CD14-positive monocyte (primary cell): ENCODE results near the gene ARHGEF16. TPM values are rescaled to one million over a fixed set of nuclear protein-coding genes. Genes with fewer than 3 reads are reported as not detected.

Experiments
- DNase-seq, 3 donors: peaks; one replicate each; pipeline ENCODE4 v3.0.0-alpha.2; 2011 to 2022
- H2AFZ ChIP-seq: 2 replicates; pipeline ENCODE4 v1.6.0; 2012; ENCODE audit warnings: mild to moderate bottlenecking, low read depth, low read length, inconsistent platforms; ENCODE audit not compliant: insufficient read depth, poor library complexity, severe bottlenecking
- H3K27ac ChIP-seq, 2 donors: 1 replicate in 1 of 2; 2 replicates in 1 of 2; pipeline ENCODE4 v1.5.1; 2012 to 2013; ENCODE audit warnings: low read length in 2 of 2, control low read depth in 1 of 2, inconsistent platforms in 1 of 2, low read depth in 1 of 2, mild to moderate bottlenecking in 1 of 2
- H3K27me3 ChIP-seq, 2 donors: one replicate each; pipeline versions ENCODE4 v1.6.0 to v1.6.1; 2011 to 2013; ENCODE audit warnings: low read length in 2 of 2; ENCODE audit not compliant: control insufficient read depth in 2 of 2, insufficient read depth in 2 of 2
- H3K36me3 ChIP-seq, 2 donors: replicated peaks in 1 of 2; 1 replicate in 1 of 2; 2 replicates in 1 of 2; pipeline versions ENCODE4 v1.5.1 to v1.6.1; 2012 to 2013; ENCODE audit warnings: low read length in 2 of 2, control low read depth in 1 of 2, inconsistent platforms in 1 of 2, mild to moderate bottlenecking in 1 of 2; ENCODE audit not compliant: insufficient read depth in 2 of 2, control insufficient read depth in 1 of 2
- H3K4me1 ChIP-seq, 2 donors: 1 replicate in 1 of 2; 2 replicates in 1 of 2; pipeline versions ENCODE4 v1.5.1 to v1.6.1; 2012 to 2013; ENCODE audit warnings: low read length in 2 of 2, control low read depth in 1 of 2, inconsistent platforms in 1 of 2, mild to moderate bottlenecking in 1 of 2, moderate library complexity in 1 of 2; ENCODE audit not compliant: insufficient read depth in 2 of 2, control insufficient read depth in 1 of 2
- H3K4me2 ChIP-seq: replicated peaks from 2 replicates; pipeline ENCODE3; 2012; ENCODE audit warnings: low read length, moderate library complexity, mild to moderate bottlenecking; ENCODE audit not compliant: poor library complexity, severe bottlenecking; ENCODE audit errors: extremely low read depth
- H3K4me3 ChIP-seq, 3 experiments: fragments of 200-600 bp in 1 of 3; sonication (generic) in 1 of 3; replicated peaks in 1 of 3; 1 replicate in 2 of 3; 2 replicates in 1 of 3; pipeline ENCODE4 v1.5.1; 2011 to 2013; ENCODE audit warnings: low read length in 3 of 3, mild to moderate bottlenecking in 3 of 3, control low read depth in 2 of 3, low read depth in 2 of 3, inconsistent platforms in 1 of 3, moderate library complexity in 1 of 3
- H3K79me2 ChIP-seq: 2 replicates; pipeline ENCODE4 v1.6.0; 2012; ENCODE audit warnings: mild to moderate bottlenecking, control low read depth, inconsistent platforms, low read length, moderate library complexity; ENCODE audit not compliant: insufficient read depth
- H3K9ac ChIP-seq: 2 replicates; pipeline ENCODE4 v1.6.0; 2017; ENCODE audit warnings: low read length, mild to moderate bottlenecking; ENCODE audit not compliant: insufficient read depth, poor library complexity, severe bottlenecking
- H3K9me3 ChIP-seq, 2 donors: replicated peaks in 1 of 2; 1 replicate in 1 of 2; 2 replicates in 1 of 2; pipeline versions ENCODE4 v1.5.1 to v1.6.1; 2012 to 2013; ENCODE audit warnings: low read length in 2 of 2, control low read depth in 1 of 2; ENCODE audit not compliant: control insufficient read depth in 1 of 2, insufficient read depth in 1 of 2
- H4K20me1 ChIP-seq: 2 replicates; pipeline ENCODE4 v1.6.0; 2012; ENCODE audit warnings: mild to moderate bottlenecking, low read length, control low read depth, moderate library complexity; ENCODE audit not compliant: insufficient read depth
- H3K27ac Mint-ChIP-seq, 7 donors: one replicate each; pipeline ENCODE4 v1.8.0; 2020; ENCODE audit warnings: mild to moderate bottlenecking in 7 of 7, mixed read lengths in 7 of 7, moderate library complexity in 6 of 7, inconsistent platforms in 2 of 7
- H3K27me3 Mint-ChIP-seq, 3 donors: one replicate each; pipeline ENCODE4 v1.8.0; 2021 to 2022; ENCODE audit warnings: low read depth in 3 of 3, mild to moderate bottlenecking in 3 of 3, mixed read lengths in 3 of 3, moderate library complexity in 3 of 3, inconsistent platforms in 1 of 3
- H3K36me3 Mint-ChIP-seq, 2 donors: one replicate each; pipeline ENCODE4 v1.8.0; 2020; ENCODE audit warnings: mixed read lengths in 2 of 2, inconsistent platforms in 1 of 2, mild to moderate bottlenecking in 1 of 2
- H3K4me1 Mint-ChIP-seq: one replicate; pipeline ENCODE4 v1.8.0; 2020; ENCODE audit warnings: mild to moderate bottlenecking, mixed read lengths
- H3K4me3 Mint-ChIP-seq, 2 donors: one replicate each; pipeline ENCODE4 v1.8.0; 2020; ENCODE audit warnings: mild to moderate bottlenecking in 2 of 2, mixed read lengths in 2 of 2, moderate library complexity in 1 of 2
- H3K9me3 Mint-ChIP-seq, 7 donors: one replicate each; pipeline ENCODE4 v1.8.0; 2020 to 2022; ENCODE audit warnings: mixed read lengths in 7 of 7, mild to moderate bottlenecking in 6 of 7, moderate library complexity in 6 of 7, inconsistent platforms in 2 of 7
- CTCF ChIP-seq: fragments of 200-600 bp; IDR thresholded peaks from one replicate; pipeline ENCODE4 v1.8.0; 2022; ENCODE audit warnings: antibody characterized with exemption, mild to moderate bottlenecking
- WGBS: methylation state at CpG from one replicate; pipeline ENCODE4 v1.1.5; 2013; ENCODE audit warnings: missing lambda C conversion rate; ENCODE audit not compliant: insufficient coverage; 5-methylcytosine and 5-hydroxymethylcytosine counted together
- intact Hi-C, 2 donors: fragments of 100-400 bp; cut with micrococcal nuclease; formaldehyde crosslinking; loops; one replicate each; pipeline versions ENCODE4 v1.15.0 to v1.15.1; 2023
- polyA plus RNA-seq, 3 donors: library from polyadenylated mRNA; depleted of rRNA in 1 of 3; unstranded in 2 of 3; stranded (reverse) in 1 of 3; fragments of 300-500 nt in 2 of 3; fragments of >200 nt in 1 of 3; fragmentation: Illumina TruSeq in 2 of 3; gene quantifications; 1 replicate in 2 of 3; 2 replicates in 1 of 3; pipeline ENCODE4 v1.2.3, GENCODE V29; 2012 to 2021

The ARHGEF16 gene
- polyA plus RNA-seq, 3 donors = not detected

GRCh38 chr1:3523980-3524379, 69.5 kb downstream of the ARHGEF16 start:
- no peaks in the 10 kb centered on the region for H3K9me3 ChIP-seq
- no peak overlapping the region for H3K4me3 Mint-ChIP-seq
- H3K4me1 ChIP-seq = no peaks in the 10 kb centered on the region
- no peaks in the 10 kb centered on the region for H3K79me2 ChIP-seq
- intact Hi-C loops = no loop called here
- no peak for DNase-seq
- no peak overlapping the region for H3K4me3 ChIP-seq
- TF ChIP-seq CTCF = no peak
- H3K4me1 Mint-ChIP-seq = no peaks in the 10 kb centered on the region
- no peaks in the 10 kb centered on the region for H3K27me3 ChIP-seq
- 93% methylated on average over 12 of the region's 13 CpGs for WGBS
- H4K20me1 ChIP-seq = no peaks in the 10 kb centered on the region
- peaks cover 0 to 4% (median 1%) of the 10 kb centered on the region in 3 donors for H3K27me3 Mint-ChIP-seq
- no peaks in the 10 kb centered on the region for H3K36me3 ChIP-seq
- no peaks in the 10 kb centered on the region for H3K9me3 Mint-ChIP-seq
- H3K4me2 ChIP-seq = no peak overlapping the region
- no peak overlapping the region for H3K27ac ChIP-seq
- no peak overlapping the region for H3K27ac Mint-ChIP-seq
- no peaks in the 10 kb centered on the region for H3K36me3 Mint-ChIP-seq
- no peak overlapping the region for H3K9ac ChIP-seq
- no peak overlapping the region for H2AFZ ChIP-seq

- no peaks in the 10 kb centered on the region for H3K9me3 ChIP-seq
- no peaks in the 10 kb centered on the region for H3K4me1 ChIP-seq
- H3K36me3 ChIP-seq = no peaks in the 10 kb centered on the region
- H3K4me3 ChIP-seq = no peak overlapping the region
- Mint-ChIP-seq H3K36me3 (no peaks in the 10 kb centered on the region), H3K9me3 (no peaks in the 10 kb centered on the region), H3K27me3 (peaks cover 0 to 4% (median 1%) of the 10 kb centered on the region in 3 donors), H3K27ac (no peak overlapping the region), H3K4me1 (no peaks in the 10 kb centered on the region), H3K4me3 (no peak overlapping the region)
- H3K9ac ChIP-seq = no peak overlapping the region
- intact Hi-C loops = no loop called here
- no peak for TF ChIP-seq CTCF
- 93% methylated on average over 17 of the region's 20 CpGs for WGBS
- no peak overlapping the region for H2AFZ ChIP-seq
- no peak overlapping the region for H3K27ac ChIP-seq
- H4K20me1 ChIP-seq = no peaks in the 10 kb centered on the region
- no peak for DNase-seq
- H3K27me3 ChIP-seq = no peaks in the 10 kb centered on the region
- H3K79me2 ChIP-seq = no peaks in the 10 kb centered on the region
- H3K4me2 ChIP-seq = no peak overlapping the region
Measured at GRCh38 chr1:3524556-3525203, 70.2 kb downstream of the ARHGEF16 start.
